SK-N-SH (cell line): ENCODE data around the gene ACAD11. TPM values are rescaled to one million over a fixed set of nuclear protein-coding genes. Genes with fewer than 3 reads are reported as not detected.

Source experiments
- CTCF ChIA-PET: fragments of 300-600, 350-600 bp; formaldehyde crosslinking; extraction: SDS; loops from one replicate; lab custom pipeline; 2021; lab: Yijun Ruan, JAX
- POLR2A ChIA-PET: fragments of 350-600 bp; sonication (Branson Sonifier 250); formaldehyde crosslinking; extraction: SDS; loops from one replicate; lab custom pipeline; 2020; ENCODE audit warnings: antibody characterized with exemption, inconsistent platforms; lab: Yijun Ruan, JAX
- DNase-seq: peaks from one replicate; pipeline ENCODE4 v3.0.0; 2012
- H2AFZ ChIP-seq: fragments of 200-600 bp; sonication (generic); 2 replicates; pipeline ENCODE4 v1.8.1; 2016; ENCODE audit warnings: antibody characterized with exemption, mild to moderate bottlenecking, low read depth
- H3F3A ChIP-seq: fragments of 200-600 bp; sonication (generic); replicated peaks from 2 replicates; pipeline ENCODE3; 2016; ENCODE audit warnings: antibody characterized with exemption, mild to moderate bottlenecking; ENCODE audit not compliant: insufficient read depth
- H3K27ac ChIP-seq, 2 experiments: fragments of 200-500 bp in 1 of 2; fragments of 200-600 bp in 1 of 2; sonication (Bioruptor generic) in 1 of 2; sonication (generic), shearing (Covaris generic) in 1 of 2; 2 replicates each; pipeline versions ENCODE4 v1.5.1 to v1.6.1; 2014 to 2016; ENCODE audit warnings: low read depth in 2 of 2, inconsistent platforms in 1 of 2, low read length in 1 of 2, mild to moderate bottlenecking in 1 of 2, mixed read lengths in 1 of 2
- H3K27me3 ChIP-seq: fragments of 200-600 bp; sonication (generic), shearing (Covaris generic); 2 replicates; pipeline ENCODE4 v1.6.1; 2016; ENCODE audit warnings: mixed run types; ENCODE audit not compliant: insufficient read depth
- H3K36me3 ChIP-seq, 2 experiments: fragments of 200-500 bp in 1 of 2; fragments of 200-600 bp in 1 of 2; sonication (Bioruptor generic) in 1 of 2; sonication (generic) in 1 of 2; replicated peaks in 1 of 2; 2 replicates each; pipeline versions ENCODE3 to v1.5.1; 2014 to 2016; ENCODE audit warnings: low read length in 1 of 2, mild to moderate bottlenecking in 1 of 2; ENCODE audit not compliant: insufficient read depth in 2 of 2, control insufficient read depth in 1 of 2
- H3K4me1 ChIP-seq, 2 experiments: fragments of 200-500 bp in 1 of 2; fragments of 200-600 bp in 1 of 2; sonication (Bioruptor generic) in 1 of 2; sonication (generic), shearing (Covaris generic) in 1 of 2; 2 replicates each; pipeline versions ENCODE4 v1.5.1 to v1.6.1; 2014 to 2016; ENCODE audit warnings: low read depth in 1 of 2, low read length in 1 of 2, mixed run types in 1 of 2; ENCODE audit not compliant: insufficient read depth in 2 of 2, control insufficient read depth in 1 of 2
- H3K4me2 ChIP-seq: fragments of 200-600 bp; sonication (generic), shearing (Covaris generic); 2 replicates; pipeline ENCODE4 v1.6.1; 2017; ENCODE audit warnings: mixed run types
- H3K4me3 ChIP-seq, 2 experiments: fragments of 200-500 bp in 1 of 2; fragments of 200-600 bp in 1 of 2; sonication (Bioruptor generic) in 1 of 2; sonication (generic), shearing (Covaris generic) in 1 of 2; 2 replicates each; pipeline versions ENCODE4 v1.5.1 to v1.8.1; 2014 to 2016; ENCODE audit warnings: low read depth in 2 of 2, inconsistent platforms in 1 of 2, low read length in 1 of 2, mild to moderate bottlenecking in 1 of 2, mixed read lengths in 1 of 2, moderate library complexity in 1 of 2
- H3K79me2 ChIP-seq: fragments of 200-600 bp; sonication (generic); 2 replicates; pipeline ENCODE4 v1.8.1; 2017; ENCODE audit warnings: mild to moderate bottlenecking; ENCODE audit not compliant: insufficient read depth
- H3K9ac ChIP-seq: fragments of 200-600 bp; sonication (generic); 2 replicates; pipeline ENCODE4 v1.6.1; 2017; ENCODE audit warnings: mixed run types
- H3K9me2 ChIP-seq: fragments of 200-600 bp; sonication (generic); 2 replicates; pipeline ENCODE4 v1.6.1; 2017; ENCODE audit warnings: mixed run types
- H3K9me3 ChIP-seq: fragments of 200-600 bp; sonication (generic); 2 replicates; pipeline ENCODE4 v1.6.1; 2017; ENCODE audit warnings: mixed run types, mild to moderate bottlenecking, moderate library complexity
- H4K20me1 ChIP-seq: fragments of 200-600 bp; sonication (generic); 2 replicates; pipeline ENCODE4 v1.6.1; 2017; ENCODE audit warnings: mild to moderate bottlenecking, mixed run types; ENCODE audit not compliant: insufficient read depth
- EP300 ChIP-seq, 2 experiments: IDR thresholded peaks; 2 replicates each; pipeline versions ENCODE4 v1.4.0 to v1.6.1; 2012; ENCODE audit warnings: borderline replicate concordance in 1 of 2, low read depth in 1 of 2, low read length in 1 of 2
- FOXJ3 ChIP-seq: sonication (generic); formaldehyde crosslinking; IDR thresholded peaks from 2 replicates; pipeline ENCODE4 v1.5.1; 2020; ENCODE audit warnings: mild to moderate bottlenecking, missing genetic modification reagents
- FOXM1 ChIP-seq: IDR thresholded peaks from 2 replicates; pipeline ENCODE4 v1.4.0; 2012; ENCODE audit warnings: low read depth, mild to moderate bottlenecking
- JUND ChIP-seq: IDR thresholded peaks from 2 replicates; pipeline ENCODE4 v1.4.0; 2012
- MEF2A ChIP-seq: IDR thresholded peaks from 2 replicates; pipeline ENCODE4 v1.4.0; 2012; ENCODE audit warnings: low read depth, borderline replicate concordance
- POLR2AphosphoS5 ChIP-seq: IDR thresholded peaks from 2 replicates; pipeline ENCODE4 v1.6.1; 2012; ENCODE audit warnings: low read depth, low read length
- TCF12 ChIP-seq: IDR thresholded peaks from 2 replicates; pipeline ENCODE4 v1.4.0; 2012
- TEAD4 ChIP-seq: IDR thresholded peaks from 2 replicates; pipeline ENCODE4 v1.4.0; 2012; ENCODE audit warnings: mild to moderate bottlenecking, borderline replicate concordance; ENCODE audit not compliant: insufficient read depth
- USF1 ChIP-seq: IDR thresholded peaks from 2 replicates; pipeline ENCODE4 v1.4.0; 2012; ENCODE audit warnings: low read depth, borderline replicate concordance
- whole genome bisulfite sequencing: methylation state at CpG from one replicate; pipeline ENCODE4 v1.1.6; 2017; ENCODE audit warnings: low lambda C conversion rate; 5-methylcytosine and 5-hydroxymethylcytosine counted together
- polyA plus RNA-seq, 3 experiments: library from polyadenylated mRNA; depleted of rRNA; stranded (reverse); fragments of >200 nt; gene quantifications; 2 replicates each; pipeline ENCODE4 v1.2.3, GENCODE V29; 2012
- TF ChIP-seq, protein P1 (sequence below): IDR thresholded peaks from 2 replicates; pipeline ENCODE4; 2012

Gene ACAD11
- polyA plus RNA-seq, 1 of the 3 experiments (the other 2 are of a cell fraction) = 16.3 TPM

- DNase-seq = no peak
- Histone ChIP-seq H3K4me3 (no peak overlapping the region), H3K4me2 (0 out of 2 replicates have a peak overlapping the region, but pooled peaks have one; percentile 13), H2AFZ (no peak overlapping the region; the same call in 1 of the 2 replicates), H3K4me1 (peaks cover 3 to 15% of the 10 kb centered on the region in 2 experiments; a peak in 2 of 4 replicates)
- POLR2A ChIA-PET = no interaction called here
- TF ChIP-seq JUND = peak; percentile 21; the same call in 1 of the 2 replicates
- no peak for TF ChIP-seq USF1
- no peak for TF ChIP-seq FOXJ3 (CRISPR knock-in tag)
- no peak for TF ChIP-seq TEAD4
- TF ChIP-seq POLR2AphosphoS5 = no peak
- peak; percentile 37; the same call in 1 of the 2 replicates for TF ChIP-seq TCF12
- no peak for TF ChIP-seq FOXM1
- no peak for TF ChIP-seq MEF2A
- TF ChIP-seq, protein P1, sequence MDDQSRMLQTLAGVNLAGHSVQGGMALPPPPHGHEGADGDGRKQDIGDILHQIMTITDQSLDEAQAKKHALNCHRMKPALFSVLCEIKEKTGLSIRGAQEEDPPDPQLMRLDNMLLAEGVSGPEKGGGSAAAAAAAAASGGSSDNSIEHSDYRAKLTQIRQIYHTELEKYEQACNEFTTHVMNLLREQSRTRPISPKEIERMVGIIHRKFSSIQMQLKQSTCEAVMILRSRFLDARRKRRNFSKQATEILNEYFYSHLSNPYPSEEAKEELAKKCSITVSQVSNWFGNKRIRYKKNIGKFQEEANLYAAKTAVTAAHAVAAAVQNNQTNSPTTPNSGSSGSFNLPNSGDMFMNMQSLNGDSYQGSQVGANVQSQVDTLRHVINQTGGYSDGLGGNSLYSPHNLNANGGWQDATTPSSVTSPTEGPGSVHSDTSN = peak; percentile 20; the same call in 1 of the 2 replicates
- TF ChIP-seq, all 33 proteins: peak for 3
- Histone ChIP-seq H3F3A (peaks cover 8% of the 10 kb centered on the region), H3K9me3 (no peaks in the 10 kb centered on the region), H3K27ac (peak overlapping the region; percentile 58 to 80; a peak in 3 of 4 replicates), H3K9ac (peak overlapping the region; percentile 14; the same call in 1 of the 2 replicates), H3K9me2 (no peaks in the 10 kb centered on the region), H3K27me3 (no peaks in the 10 kb centered on the region), H4K20me1 (no peaks in the 10 kb centered on the region), H3K79me2 (no peaks in the 10 kb centered on the region), H3K36me3 (peaks cover 0 to 11% of the 10 kb centered on the region in 2 experiments)
- 94% methylated on average over 1 of the region's 1 CpG for WGBS
- CTCF ChIA-PET = no interaction called here
Observed at GRCh38 chr3:132606085-132606484, 53.5 kb downstream of the ACAD11 start.

DNA sequence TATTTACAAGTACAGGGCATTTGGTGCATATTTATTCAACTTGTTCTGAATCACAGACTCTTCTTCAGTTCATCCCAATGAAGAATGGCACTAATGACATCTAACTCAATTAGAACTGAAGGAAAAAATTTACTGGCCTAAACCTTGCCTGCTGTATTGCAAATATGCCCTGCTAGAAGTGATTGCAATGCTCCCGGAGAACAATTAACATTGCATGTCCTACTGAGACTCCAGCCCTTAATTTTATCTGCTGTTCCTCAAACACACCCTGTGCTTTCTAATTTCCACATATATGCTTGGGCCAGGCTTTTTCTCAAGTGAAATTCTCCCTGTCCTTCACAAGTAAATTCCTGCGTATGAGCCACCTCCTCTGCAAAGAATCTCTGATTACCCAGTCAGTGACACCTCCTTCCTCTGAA, 54.2 kb downstream of the ACAD11 start:
- TF ChIP-seq TCF12 = no peak
- TF ChIP-seq, protein P1 = peak; percentile 74
- TF ChIP-seq EP300 (IDR thresholded peaks at IDR 0.05; ENCODE audit: borderline replicate concordance in 1 of 2, low read depth in 1 of 2, low read length in 1 of 2) = 0 out of 4 replicates have a peak, but pooled peaks of 1 of the 2 experiments have one; percentile 40
- no peaks in the 10 kb centered on the region for H3K27me3 ChIP-seq
- no peak for DNase-seq
- H3K36me3 ChIP-seq = peaks cover 0 to 11% of the 10 kb centered on the region in 2 experiments
- H3K4me3 ChIP-seq = no peak overlapping the region
- no peaks in the 10 kb centered on the region for H4K20me1 ChIP-seq
- H3F3A ChIP-seq = peaks cover 8% of the 10 kb centered on the region
- ChIA-PET POLR2A (no interaction called here), CTCF (no interaction called here)
- H3K79me2 ChIP-seq = no peaks in the 10 kb centered on the region
- 79% methylated on average over 2 of the region's 2 CpGs for WGBS
- H3K9me2 ChIP-seq = no peaks in the 10 kb centered on the region
- peak overlapping the region; percentile 58 to 80; a peak in 3 of 4 replicates for H3K27ac ChIP-seq
- H3K4me2 ChIP-seq = 0 out of 2 replicates have a peak overlapping the region, but pooled peaks have one; percentile 13
- H3K9ac ChIP-seq = peak overlapping the region; percentile 4; the same call in 1 of the 2 replicates
- H2AFZ ChIP-seq = no peak overlapping the region
- no peaks in the 10 kb centered on the region for H3K9me3 ChIP-seq
- H3K4me1 ChIP-seq = peaks cover 3 to 15% of the 10 kb centered on the region in 2 experiments; a peak in 2 of 4 replicates
